ENCODE results near the gene CCL16.
"Not testable (repeated sequence)": the region's sequence is repeated elsewhere in the genome, so short reads cannot be mapped to it uniquely, and the experiment has no call there.

CCL16 gene

GRCh38 chr17:35981246-35981645 lies at the start of gene CCL16:
Gene CCL16 (minus strand): TSS chr17:35981497. CDS start chr17:35981420, 77 bp downstream.
- TF ChIP-seq CTCF (IDR thresholded peaks at IDR 0.05; ENCODE audit: low read depth, low read length): no peak
- H3K4me3 ChIP-seq (ENCODE audit: low read depth, low read length): no peak within 1 kb of the TSS

- TF ChIP-seq CTCF (IDR thresholded peaks at IDR 0.05; ENCODE audit: low read depth, low read length): no peak
- no peak overlapping the region for H3K4me3 ChIP-seq (ENCODE audit: low read depth, low read length)
Measured at GRCh38 chr17:36030956-36031355, 49.7 kb upstream of the CCL16 start.

- no peak for TF ChIP-seq CTCF (IDR thresholded peaks at IDR 0.05; ENCODE audit: low read depth, low read length)
- no peak overlapping the region for H3K4me3 ChIP-seq (ENCODE audit: low read depth, low read length)
Measured at GRCh38 chr17:36027761-36028160, 46.5 kb upstream of the CCL16 start.

- no peak overlapping the region for H3K4me3 ChIP-seq (ENCODE audit: low read depth, low read length)
- TF ChIP-seq CTCF (IDR thresholded peaks at IDR 0.05; ENCODE audit: low read depth, low read length): no peak
Measured at GRCh38 chr17:36024106-36024869, 43.0 kb upstream of the CCL16 start.

- H3K4me3 ChIP-seq (ENCODE audit: low read depth, low read length): no peak overlapping the region
- TF ChIP-seq CTCF (IDR thresholded peaks at IDR 0.05; ENCODE audit: low read depth, low read length): no peak
Measured at GRCh38 chr17:36019423-36019822, 38.1 kb upstream of the CCL16 start.

GRCh38 chr17:36017799-36018198 lies 36.5 kb upstream of the CCL16 start, which contains the start of gene CCL23:
Gene CCL23 (minus strand): TSS chr17:36017972. CDS start chr17:36017897, 75 bp downstream.
- no peak within 1 kb of the TSS for H3K4me3 ChIP-seq (ENCODE audit: low read depth, low read length)
- TF ChIP-seq CTCF (IDR thresholded peaks at IDR 0.05; ENCODE audit: low read depth, low read length): no peak

- no peak for TF ChIP-seq CTCF (IDR thresholded peaks at IDR 0.05; ENCODE audit: low read depth, low read length)
- no peak overlapping the region for H3K4me3 ChIP-seq (ENCODE audit: low read depth, low read length)
Measured at GRCh38 chr17:36016555-36016954, 35.3 kb upstream of the CCL16 start.

GRCh38 chr17:36015895-36016294 lies 34.6 kb upstream of the CCL16 start:
- not testable (repeated sequence) for H3K4me3 ChIP-seq (ENCODE audit: low read depth, low read length)
